ENCODE data around the gene ADAMTSL2. TPM values are rescaled to one million over a fixed set of nuclear protein-coding genes. Genes with fewer than 3 reads are reported as not detected.

The ADAMTSL2 gene
- total and polyA plus RNA-seq, 9 donors, result 0.27 to 18.5 (median 1.9) TPM

GRCh38 chr9:133505901-133506652 lies 28.4 kb upstream of the ADAMTSL2 start:
- TF ChIP-seq POLR2A (IDR thresholded peaks at IDR 0.05), result no peak
- TF ChIP-seq EP300 (IDR thresholded peaks at IDR 0.05), result no peak
- TF ChIP-seq CTCF (IDR thresholded peaks at IDR 0.05), result no peak
- Histone ChIP-seq H3K4me1 (ENCODE audit: insufficient read depth) (peaks cover 20% of the 10 kb centered on the region), H3K9me3 (no peaks in the 10 kb centered on the region), H3K36me3 (no peaks in the 10 kb centered on the region), H3K27ac (peak overlapping the region in 1 of 2 donors; percentile 68), H3K27me3 (no peaks in the 10 kb centered on the region), H3K4me3 (no peak overlapping the region)
- DNase-seq, result peak; percentile 76 to 88 (median 82)
- 7 to 18% (median 12%) methylated on average over 16 to 23 of the region's 23 CpGs for WGBS, 3 donors
- intact Hi-C loops (cut with DNase I), result no loop called here

GRCh38 chr9:133506653-133507038 lies 27.9 kb upstream of the ADAMTSL2 start:
- no peaks in the 10 kb centered on the region for H3K9me3 ChIP-seq
- peak; percentile 67 to 82 (median 80) for DNase-seq
- H3K4me1 ChIP-seq (ENCODE audit: insufficient read depth), result peaks cover 20% of the 10 kb centered on the region
- H3K4me3 ChIP-seq, result no peak overlapping the region
- TF ChIP-seq POLR2A (IDR thresholded peaks at IDR 0.05) (no peak), CTCF (IDR thresholded peaks at IDR 0.05) (peak in 2 of 3 donors; percentile 36 to 50)
- H3K36me3 ChIP-seq, result no peaks in the 10 kb centered on the region
- intact Hi-C loops (cut with DNase I), result no loop called here
- 10 to 19% (median 12%) methylated on average over 18 of the region's 18 CpGs for WGBS, 3 donors
- no peaks in the 10 kb centered on the region for H3K27me3 ChIP-seq
- H3K27ac ChIP-seq, result peak overlapping the region in 1 of 2 donors; percentile 68

- TF ChIP-seq POLR2A (IDR thresholded peaks at IDR 0.05) (no peak), EP300 (IDR thresholded peaks at IDR 0.05) (no peak), CTCF (IDR thresholded peaks at IDR 0.05) (no peak)
- WGBS, 3 donors, result 91 to 94% (median 93%) methylated on average over 24 of the region's 24 CpGs
- Histone ChIP-seq H3K4me1 (ENCODE audit: insufficient read depth) (peaks cover 20% of the 10 kb centered on the region), H3K4me3 (no peak overlapping the region), H3K36me3 (no peaks in the 10 kb centered on the region), H3K9me3 (no peaks in the 10 kb centered on the region), H3K27ac (peak overlapping the region in 1 of 2 donors; percentile 68), H3K27me3 (no peaks in the 10 kb centered on the region)
- DNase-seq, result peak in 1 of 5 donors; percentile 36
- intact Hi-C loops (cut with DNase I), result no loop called here
These were observed 27.1 kb upstream of the ADAMTSL2 start for GRCh38 chr9:133507246-133507965.

- no peaks in the 10 kb centered on the region for H3K27me3 ChIP-seq
- no peak for TF ChIP-seq CTCF (IDR thresholded peaks at IDR 0.05)
- WGBS, 3 donors, result 86 to 97% (median 91%) methylated on average over 8 of the region's 8 CpGs
- no peaks in the 10 kb centered on the region for H3K9me3 ChIP-seq
- H3K4me3 ChIP-seq, result no peak overlapping the region
- no peak overlapping the region for H3K27ac ChIP-seq
- DNase-seq, result no peak
- H3K36me3 ChIP-seq, result no peaks in the 10 kb centered on the region
- intact Hi-C loops (cut with DNase I), result no loop called here
- H3K4me1 ChIP-seq (ENCODE audit: insufficient read depth), result peaks cover 20% of the 10 kb centered on the region
These were observed 26.5 kb upstream of the ADAMTSL2 start for GRCh38 chr9:133508046-133508445.

All from ovary (tissue), 9 donors.